T-cell (primary cell): ENCODE results near the gene NR4A1. TPM values are rescaled to one million over a fixed set of nuclear protein-coding genes. Genes with fewer than 3 reads are reported as not detected.

Experiments used
- ATAC-seq, 4 experiments: fragments of 200-7000 bp in 3 of 4; fragments of 150-1000 bp in 1 of 4; cut with Tn5 transposase; replicated peaks in 1 of 4; 1 replicate in 3 of 4; 2 replicates in 1 of 4; pipeline ENCODE4 v1.10.0; 2021; ENCODE audit warnings: moderate library complexity in 3 of 4, mild to moderate bottlenecking in 2 of 4, moderate number of reproducible peaks in 1 of 4
- CTCF ChIA-PET, 2 donors: fragments of 300-600 bp; sonication (Branson Sonifier 250); formaldehyde crosslinking; loops; one replicate each; lab custom pipeline; 2022; ENCODE audit warnings: antibody characterized with exemption in 2 of 2; lab: Charles Lee
- POLR2A ChIA-PET, 2 donors: fragments of 300-600 bp; sonication (Branson Sonifier 250); formaldehyde crosslinking; loops; one replicate each; lab custom pipeline; 2022; ENCODE audit warnings: antibody characterized with exemption in 2 of 2; lab: Charles Lee
- DNase-seq, 35 experiments: peaks; one replicate each; pipeline versions ENCODE4 v3.0.0 to v3.0.0-alpha.2; 2013 to 2023
- H3K27ac ChIP-seq: one replicate; pipeline ENCODE4 v1.5.1; 2013; ENCODE audit warnings: low read length
- H3K27me3 ChIP-seq, 2 experiments: replicated peaks in 1 of 2; 1 replicate in 1 of 2; 2 replicates in 1 of 2; pipeline versions ENCODE4 v1.6.1 to v1.7.0; 2013; ENCODE audit warnings: low read length in 1 of 2, mixed read lengths in 1 of 2; ENCODE audit not compliant: control insufficient read depth in 2 of 2, insufficient read depth in 2 of 2; ENCODE audit errors: extremely low read depth in 1 of 2
- H3K36me3 ChIP-seq, 2 donors: 1 replicate in 1 of 2; 2 replicates in 1 of 2; pipeline versions ENCODE4 v1.6.1 to v1.7.0; 2013; ENCODE audit warnings: low read length in 1 of 2; ENCODE audit not compliant: control insufficient read depth in 2 of 2, insufficient read depth in 1 of 2; ENCODE audit errors: extremely low read depth in 1 of 2
- H3K4me1 ChIP-seq, 2 experiments: 1 replicate in 1 of 2; 2 replicates in 1 of 2; pipeline versions ENCODE4 v1.6.1 to v1.7.0; 2013; ENCODE audit warnings: low read length in 2 of 2, mixed read lengths in 1 of 2; ENCODE audit not compliant: insufficient read depth in 2 of 2, control insufficient read depth in 1 of 2; ENCODE audit errors: extremely low read depth in 1 of 2
- H3K4me3 ChIP-seq, 2 donors: 1 replicate in 1 of 2; 2 replicates in 1 of 2; pipeline versions ENCODE4 v1.5.1 to v1.7.0; 2013; ENCODE audit warnings: mild to moderate bottlenecking in 2 of 2, low read length in 1 of 2, moderate library complexity in 1 of 2; ENCODE audit not compliant: control insufficient read depth in 1 of 2; ENCODE audit errors: extremely low read depth in 1 of 2
- H3K9me3 ChIP-seq: 2 replicates; pipeline ENCODE4 v1.7.0; 2013
- H3K27ac Mint-ChIP-seq, 2 donors: one replicate each; pipeline ENCODE4 v1.8.0; 2020 to 2021; ENCODE audit warnings: mild to moderate bottlenecking in 2 of 2, mixed read lengths in 2 of 2
- H3K27me3 Mint-ChIP-seq, 2 donors: one replicate each; pipeline ENCODE4 v1.8.0; 2021 to 2022; ENCODE audit warnings: mixed read lengths in 2 of 2
- H3K36me3 Mint-ChIP-seq: one replicate; pipeline ENCODE4 v1.8.0; 2021; ENCODE audit warnings: mixed read lengths
- H3K4me1 Mint-ChIP-seq, 3 donors: one replicate each; pipeline ENCODE4 v1.8.0; 2020 to 2022; ENCODE audit warnings: mixed read lengths in 3 of 3, mild to moderate bottlenecking in 1 of 3
- H3K4me3 Mint-ChIP-seq, 3 donors: one replicate each; pipeline ENCODE4 v1.8.0; 2020 to 2022; ENCODE audit warnings: mild to moderate bottlenecking in 3 of 3, mixed read lengths in 3 of 3, moderate library complexity in 3 of 3
- H3K9me3 Mint-ChIP-seq, 3 donors: one replicate each; pipeline ENCODE4 v1.8.0; 2020 to 2022; ENCODE audit warnings: mixed read lengths in 3 of 3
- WGBS: methylation state at CpG from one replicate; pipeline ENCODE4 v1.1.5; 2013; ENCODE audit warnings: missing lambda C conversion rate; ENCODE audit not compliant: insufficient coverage; 5-methylcytosine and 5-hydroxymethylcytosine counted together
- total RNA-seq, 35 experiments: library from RNA in 6 of 35; stranded (reverse) in 6 of 35; fragments of 120-200 nt in 1 of 35; gene quantifications; one replicate each; pipeline versions ENCODE4 v1.2.1 to v1.2.4 and lab custom pipeline; 2013 to 2026

NR4A1 gene
- total RNA-seq, 5 donors from 2014 or later (not counting 1 experiment from before 2014, with no cell fraction given), result 5.9 to 103 (median 7.3) TPM

DNA sequence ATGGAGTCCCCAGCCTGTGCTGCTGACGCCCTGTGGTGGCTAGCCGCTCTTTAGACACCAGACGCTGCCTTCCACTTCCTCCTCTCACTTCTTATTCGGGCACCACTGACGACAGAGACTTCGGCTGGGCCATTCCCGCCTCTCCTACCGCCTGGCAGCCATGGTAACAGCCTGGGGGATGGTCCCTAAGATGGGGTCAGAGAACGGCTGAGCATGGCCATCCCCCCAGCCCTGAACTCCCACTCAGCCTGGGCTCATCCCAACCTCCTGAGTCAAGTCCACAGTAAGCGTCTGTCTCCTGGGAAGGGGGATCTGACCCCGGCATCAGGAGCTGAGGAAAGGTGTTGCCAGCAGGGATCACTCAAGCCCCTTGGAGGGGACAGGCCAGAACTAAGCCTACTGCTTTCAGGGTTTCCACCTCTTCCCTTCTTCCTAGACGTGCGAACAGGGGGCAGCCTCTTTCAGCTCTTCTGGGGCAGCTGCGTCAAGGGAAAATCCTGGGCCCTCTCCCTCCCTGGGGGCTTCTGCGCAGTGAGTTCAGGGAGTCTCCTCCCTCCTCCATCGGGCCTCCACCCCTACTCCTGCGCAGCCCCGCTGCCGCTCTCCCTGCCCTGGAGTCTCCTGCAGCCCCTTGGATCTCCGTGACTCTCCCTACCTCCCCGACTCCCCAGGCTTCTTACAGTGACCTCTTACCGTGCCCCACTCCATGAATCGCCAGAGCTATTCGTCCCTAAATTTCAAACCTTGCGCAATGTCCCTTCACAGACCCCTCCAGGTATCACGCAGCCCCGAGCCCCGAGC is 45.1 kb upstream of the NR4A1 start:
- Mint-ChIP-seq H3K9me3 (no peaks in the 10 kb centered on the region), H3K36me3 (peaks cover 6% of the 10 kb centered on the region), H3K27ac (peak overlapping the region; percentile 44 to 69), H3K4me1 (peaks cover 16 to 29% (median 26%) of the 10 kb centered on the region in 3 donors), H3K4me3 (peak overlapping the region; percentile 73 to 82 (median 81)), H3K27me3 (no peaks in the 10 kb centered on the region)
- Histone ChIP-seq H3K27ac (no peak overlapping the region), H3K4me3 (peak overlapping the region in 1 of 2 donors; percentile 34), H3K4me1 (peaks cover 3 to 35% of the 10 kb centered on the region in 2 experiments), H3K36me3 (peaks cover 0 to 7% of the 10 kb centered on the region in 2 donors), H3K27me3 (peaks cover 0 to 28% of the 10 kb centered on the region in 2 experiments), H3K9me3 (no peaks in the 10 kb centered on the region)
- DNase-seq (peak in 18 of 35 experiments; percentile 20 to 71 (median 37)), ATAC-seq (no peak)
- ChIA-PET CTCF (interaction anchor here (0.5 to 2.0 kb wide), 9 partner anchors 13 to 120 kb away, joined by 3 to 19 read pairs (median 4); no protein-coding TSS in a partner anchor), POLR2A (interaction anchor here (0.6 to 1.6 kb wide), 17 partner anchors 10 to 63 kb away, joined by 3 to 16 read pairs (median 5); partner anchors contain the start of gene NR4A1 (in 1 of the 2))
- 29% methylated on average over 21 of the region's 28 CpGs for WGBS

DNA sequence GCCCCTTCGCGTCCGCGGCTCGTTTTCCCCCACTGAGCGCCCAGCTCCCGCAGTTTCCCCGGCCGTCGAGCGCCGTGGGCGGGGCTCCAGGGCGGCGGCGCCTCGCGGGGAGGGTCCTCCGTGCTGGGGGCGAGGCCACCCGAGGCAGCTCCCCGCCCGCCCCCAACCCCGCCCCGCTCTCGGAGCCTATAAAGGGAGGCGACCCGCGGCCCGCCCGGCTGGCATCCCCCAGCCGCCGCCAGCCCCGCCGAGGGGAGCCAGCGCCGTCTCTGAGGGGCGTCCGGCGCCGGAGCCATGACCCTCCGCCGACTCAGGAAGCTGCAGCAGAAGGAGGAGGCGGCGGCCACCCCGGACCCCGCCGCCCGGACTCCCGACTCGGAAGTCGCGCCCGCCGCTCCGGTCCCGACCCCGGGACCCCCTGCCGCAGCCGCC is 44.5 kb upstream of the NR4A1 start, which contains the start of gene TAMALIN:
Gene TAMALIN, plus strand, starts transcription at position 221 of the 432 bp plus-strand sequence. Its CDS starts 74 bp downstream, at position 295.
- H3K4me3 ChIP-seq, result peak within 1 kb of the TSS; percentile 66 to 80
- H3K27ac Mint-ChIP-seq, result peak within 1 kb of the TSS; percentile 88 to 89
- H3K36me3 ChIP-seq, result peaks cover 0 to 10% of the 10 kb centered on the region in 2 donors
- under 1% methylated on average over 59 of the region's 60 CpGs for WGBS
- no peaks in the 10 kb centered on the region for H3K9me3 ChIP-seq
- DNase-seq, result peak; percentile 66 to 91 (median 79)
- H3K27ac ChIP-seq, result peak within 1 kb of the TSS; percentile 87
- H3K4me3 Mint-ChIP-seq, result peak within 1 kb of the TSS; percentile 86 to 89 (median 89)
- peaks cover 3 to 35% of the 10 kb centered on the region in 2 experiments for H3K4me1 ChIP-seq
- POLR2A ChIA-PET, result interaction anchor here (0.6 to 1.6 kb wide), 17 partner anchors 9 to 62 kb away, joined by 3 to 16 read pairs (median 5); partner anchors contain the start of gene NR4A1 (in 1 of the 2)
- peaks cover 10% of the 10 kb centered on the region for H3K36me3 Mint-ChIP-seq
- no peaks in the 10 kb centered on the region for H3K27me3 Mint-ChIP-seq
- H3K27me3 ChIP-seq, result peaks cover 0 to 28% of the 10 kb centered on the region in 2 experiments
- no peaks in the 10 kb centered on the region for H3K9me3 Mint-ChIP-seq
- peak; percentile 69 to 83 (median 79) for ATAC-seq
- CTCF ChIA-PET, result interaction anchor here (0.6 to 2.0 kb wide), 8 partner anchors 13 to 120 kb away, joined by 3 to 19 read pairs (median 4); no protein-coding TSS in a partner anchor
- H3K4me1 Mint-ChIP-seq, result peaks cover 16 to 29% (median 26%) of the 10 kb centered on the region in 3 donors

DNA sequence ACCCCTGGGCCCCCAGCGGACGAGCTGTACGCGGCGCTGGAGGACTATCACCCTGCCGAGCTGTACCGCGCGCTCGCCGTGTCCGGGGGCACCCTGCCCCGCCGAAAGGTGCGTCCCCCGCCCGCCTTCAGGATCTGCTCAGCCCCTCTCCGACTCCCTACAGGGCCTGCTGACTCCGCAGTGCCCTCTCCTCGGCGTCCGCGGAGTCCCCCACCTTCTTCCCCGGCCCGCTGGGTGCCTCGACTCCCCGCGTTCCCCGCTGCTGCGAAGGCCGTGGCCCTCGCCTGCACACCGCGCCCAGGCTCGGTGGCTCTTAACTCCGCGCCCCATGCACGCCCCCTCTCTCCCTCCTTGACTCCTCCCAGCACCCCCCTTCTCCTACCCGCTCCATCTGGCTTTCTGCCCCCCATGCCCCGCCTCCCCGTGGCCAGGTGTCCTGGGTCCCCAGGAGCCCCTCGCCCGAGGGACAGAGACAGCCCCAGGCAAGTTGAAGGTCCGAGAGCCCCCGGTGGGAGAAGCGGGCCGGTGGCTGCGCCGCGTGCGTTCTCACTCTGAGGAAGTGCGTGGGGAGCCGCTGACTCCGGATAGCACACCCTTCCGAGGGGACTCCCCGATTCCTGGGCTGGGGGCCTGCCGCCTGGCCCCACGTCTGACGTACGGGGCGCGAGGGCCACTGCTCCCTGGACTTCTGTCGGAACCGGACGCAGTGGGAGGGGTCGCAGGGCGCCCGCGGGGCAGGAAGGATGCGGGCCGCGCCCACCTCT is 43.9 kb upstream of the NR4A1 start:
- Mint-ChIP-seq H3K9me3 (no peaks in the 10 kb centered on the region), H3K4me3 (peak overlapping the region; percentile 86 to 89 (median 89)), H3K27me3 (no peaks in the 10 kb centered on the region), H3K36me3 (peaks cover 13% of the 10 kb centered on the region), H3K4me1 (peaks cover 16 to 29% (median 26%) of the 10 kb centered on the region in 3 donors), H3K27ac (peak overlapping the region; percentile 88 to 89)
- H3K4me3 ChIP-seq, result peak overlapping the region; percentile 66 to 80
- H3K4me1 ChIP-seq, result peaks cover 3 to 35% of the 10 kb centered on the region in 2 experiments
- H3K36me3 ChIP-seq, result peaks cover 0 to 10% of the 10 kb centered on the region in 2 donors
- H3K27ac ChIP-seq, result peak overlapping the region; percentile 87
- ATAC-seq (peak; percentile 55 to 63 (median 62)), DNase-seq (peak; percentile 29 to 79 (median 55))
- WGBS, result under 1% methylated on average over 65 of the region's 72 CpGs
- H3K9me3 ChIP-seq, result no peaks in the 10 kb centered on the region
- CTCF ChIA-PET, result interaction anchor here (0.9 to 2.0 kb wide), 6 partner anchors 14 to 26 kb away, joined by 4 to 19 read pairs (median 10); no protein-coding TSS in a partner anchor
- peaks cover 0 to 28% of the 10 kb centered on the region in 2 experiments for H3K27me3 ChIP-seq
- POLR2A ChIA-PET, result interaction anchor here (0.9 to 1.6 kb wide), 11 partner anchors 9 to 44 kb away, joined by 3 to 16 read pairs (median 6); partner anchors contain the start of gene NR4A1 (in 1 of the 2)

DNA sequence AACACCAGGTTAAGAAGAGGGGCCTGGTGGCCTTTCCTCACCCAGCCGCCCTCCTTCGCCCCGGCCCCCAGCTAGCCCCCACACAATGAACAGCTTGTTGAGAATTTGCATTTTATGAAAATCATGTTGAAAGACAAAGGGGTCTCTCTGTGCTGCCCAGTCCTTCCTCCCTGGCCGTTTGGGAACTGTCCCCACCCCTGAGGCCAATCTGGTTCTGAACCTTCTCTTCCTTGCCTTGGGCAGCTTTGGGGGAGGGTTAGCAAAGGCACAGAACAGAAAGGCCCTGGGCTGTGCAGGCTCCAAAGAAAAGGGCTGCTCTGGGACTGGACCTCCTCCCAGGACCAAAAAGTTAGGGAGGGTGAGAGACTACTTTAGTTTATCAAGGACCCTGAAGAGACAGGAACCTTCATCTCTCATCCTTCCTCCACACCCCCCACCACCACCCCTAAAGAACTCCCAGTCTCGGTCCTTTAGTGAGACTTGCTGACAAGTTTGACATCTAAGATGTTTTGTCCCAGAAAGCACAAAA is 43.2 kb upstream of the NR4A1 start:
- Histone ChIP-seq H3K4me1 (peaks cover 3 to 35% of the 10 kb centered on the region in 2 experiments), H3K4me3 (peak overlapping the region; percentile 66 to 80), H3K27me3 (peaks cover 0 to 28% of the 10 kb centered on the region in 2 experiments), H3K27ac (peak overlapping the region; percentile 87), H3K9me3 (no peaks in the 10 kb centered on the region), H3K36me3 (peaks cover 0 to 14% of the 10 kb centered on the region in 2 donors)
- Mint-ChIP-seq H3K27me3 (no peaks in the 10 kb centered on the region), H3K36me3 (peaks cover 13% of the 10 kb centered on the region), H3K4me3 (peak overlapping the region; percentile 86 to 89 (median 89)), H3K4me1 (peaks cover 16 to 29% (median 26%) of the 10 kb centered on the region in 3 donors), H3K27ac (peak overlapping the region; percentile 88 to 89), H3K9me3 (no peaks in the 10 kb centered on the region)
- ATAC-seq, result no peak
- WGBS, result 100% methylated on average over 1 of the region's 5 CpGs
- ChIA-PET CTCF (interaction anchor here in 1 of 2 donors (2.0 kb wide), 1 partner anchor 17 kb away, joined by 19 read pairs; no protein-coding TSS in a partner anchor), POLR2A (interaction anchor here (0.6 to 1.0 kb wide), 4 partner anchors 12 to 1504 kb away, joined by 3 to 10 read pairs (median 4); no protein-coding TSS in a partner anchor)
- no peak for DNase-seq

DNA sequence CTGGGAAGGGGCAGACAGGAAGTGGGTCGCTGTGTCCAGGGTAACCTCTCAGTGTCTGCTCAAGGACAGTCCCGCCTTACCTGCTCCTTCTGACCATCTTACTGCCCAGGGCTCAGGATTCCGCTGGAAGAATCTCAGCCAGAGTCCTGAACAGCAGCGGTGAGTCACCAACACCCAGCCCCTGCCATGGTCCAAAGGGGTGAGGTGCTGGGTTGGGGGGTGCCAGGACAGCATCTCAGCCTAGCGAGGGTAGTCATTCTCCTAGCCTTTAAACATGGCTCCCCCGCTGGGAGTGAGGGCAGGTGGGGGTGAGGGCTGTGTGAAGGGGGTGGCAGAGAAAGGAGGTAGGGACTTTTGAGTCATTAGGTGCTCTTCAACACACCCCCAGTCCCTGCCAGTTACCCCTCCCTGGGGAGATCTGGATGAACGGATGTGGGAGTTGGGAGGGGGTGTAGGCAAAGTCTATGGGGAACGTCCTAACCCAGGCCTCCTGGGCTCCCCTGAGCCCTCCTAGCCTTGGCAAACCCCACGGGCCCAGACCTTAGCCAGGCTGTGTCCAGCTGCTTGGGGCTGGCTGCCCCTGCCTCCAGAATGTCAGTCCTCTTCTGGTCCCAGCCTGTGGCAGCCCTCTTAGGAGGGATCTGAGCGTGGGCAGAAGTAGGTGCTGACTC is 42.0 kb upstream of the NR4A1 start:
- no peaks in the 10 kb centered on the region for H3K27me3 Mint-ChIP-seq
- H3K4me1 ChIP-seq, result peaks cover 3 to 33% of the 10 kb centered on the region in 2 experiments
- no peaks in the 10 kb centered on the region for H3K9me3 Mint-ChIP-seq
- H3K4me1 Mint-ChIP-seq, result peaks cover 16 to 29% (median 26%) of the 10 kb centered on the region in 3 donors
- H3K27me3 ChIP-seq, result peaks cover 0 to 28% of the 10 kb centered on the region in 2 experiments
- 77% methylated on average over 4 of the region's 10 CpGs for WGBS
- peak overlapping the region; percentile 87 for H3K27ac ChIP-seq
- ATAC-seq (no peak), DNase-seq (no peak)
- H3K4me3 ChIP-seq, result no peak overlapping the region
- ChIA-PET CTCF (interaction anchor here (0.6 to 1.3 kb wide), 3 partner anchors 13 to 17 kb away, joined by 3 to 8 read pairs (median 4); no protein-coding TSS in a partner anchor), POLR2A (interaction anchor here (0.6 to 1.0 kb wide), 3 partner anchors 11 to 33 kb away, joined by 3 to 6 read pairs (median 5); no protein-coding TSS in a partner anchor)
- H3K4me3 Mint-ChIP-seq, result no peak overlapping the region
- peaks cover 0 to 14% of the 10 kb centered on the region in 2 donors for H3K36me3 ChIP-seq
- H3K9me3 ChIP-seq, result no peaks in the 10 kb centered on the region
- H3K27ac Mint-ChIP-seq, result peak overlapping the region; percentile 88 to 89
- H3K36me3 Mint-ChIP-seq, result peaks cover 22% of the 10 kb centered on the region
